Measurements from ENCODE around the gene CHST13. TPM values are rescaled to one million over a fixed set of nuclear protein-coding genes. Genes with fewer than 3 reads are reported as not detected.

Gene CHST13
- total and polyA plus RNA-seq, 2 donors (not counting 3 experiments of a cell fraction or from before 2014, with no cell fraction given) = 0.04 TPM; not detected in 1

DNA sequence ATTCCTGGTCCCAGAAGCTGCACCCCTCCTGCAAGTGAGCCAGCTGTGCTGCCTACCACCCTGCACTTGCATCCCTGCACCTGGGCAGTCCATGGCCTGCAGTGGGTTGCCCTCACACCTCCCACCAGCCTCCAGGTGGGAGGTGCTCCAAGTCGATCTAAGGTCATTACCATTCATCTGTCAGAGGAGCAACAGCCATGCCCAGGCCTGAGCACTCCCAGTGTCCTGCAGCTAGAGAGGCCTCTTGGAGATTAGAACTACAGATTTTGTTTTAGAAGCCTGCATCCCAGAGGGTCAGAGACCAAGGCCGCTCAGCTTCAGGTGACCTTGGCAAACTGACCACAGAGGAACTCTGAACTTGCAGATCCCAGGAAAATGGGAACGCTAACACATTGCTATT, 39.3 kb upstream of the CHST13 start:
- H3K79me2 ChIP-seq (ENCODE audit: control insufficient read depth, insufficient read depth, low read length) = no peaks in the 10 kb centered on the region
- H3K27me3 ChIP-seq (ENCODE audit: control insufficient read depth in 2 of 2, insufficient read depth in 2 of 2, low read length in 2 of 2) = no peaks in the 10 kb centered on the region
- H2AFZ ChIP-seq (ENCODE audit: low read depth, low read length) = no peak overlapping the region
- H3K4me3 ChIP-seq (replicated peaks in 1 of 3; ENCODE audit: insufficient read depth in 1 of 3, low read depth in 1 of 3, low read length in 3 of 3) = no peak overlapping the region
- FAIRE-seq = no peak
- H3K9ac ChIP-seq (replicated peaks; ENCODE audit: extremely low read depth, insufficient read depth, low read length) = no peak overlapping the region
- CTCF ChIA-PET = interaction anchor here (1.1 kb wide), 1 partner anchor 12 kb away, joined by 3 read pairs; no protein-coding TSS in a partner anchor
- H3K36me3 ChIP-seq (ENCODE audit: control insufficient read depth in 2 of 2, extremely low read depth in 1 of 2, insufficient read depth in 2 of 2, low read length in 2 of 2) = no peaks in the 10 kb centered on the region
- no peaks in the 10 kb centered on the region for H3K9me1 ChIP-seq (replicated peaks; ENCODE audit: control insufficient read depth, extremely low read depth, insufficient read depth, low read length)
- H3K9me3 ChIP-seq (replicated peaks; ENCODE audit: control insufficient read depth, insufficient read depth, low read length) = no peaks in the 10 kb centered on the region
- H3K4me2 ChIP-seq (ENCODE audit: insufficient read depth, low read length) = no peak overlapping the region
- H3K4me1 ChIP-seq (ENCODE audit: control insufficient read depth, extremely low read depth, insufficient read depth, low read length) = peaks cover 15% of the 10 kb centered on the region
- TF ChIP-seq POLR2AphosphoS5 (IDR thresholded peaks at IDR 0.05; ENCODE audit: insufficient read depth, low read depth, low read length) = no peak
- no peak for TF ChIP-seq GATA2 (IDR thresholded peaks at IDR 0.05; ENCODE audit: insufficient read depth, insufficient read length, low read depth, low read length)
- TF ChIP-seq FOS (IDR thresholded peaks at IDR 0.05; ENCODE audit: borderline replicate concordance, insufficient read depth, low read length) = no peak
- POLR2A ChIA-PET = no interaction called here
- intact Hi-C loops (cut with micrococcal nuclease) (no loop called here), dilution Hi-C loops (cut with MboI; ENCODE audit: extremely low pct_ligation_motif_present, low sequenced_read_pairs) (no loop called here)
- BruUV-seq (replicated peaks) = no TSS peak
- no peak for DNase-seq (ENCODE audit: low read depth, low spot score)
- H3K27ac ChIP-seq (ENCODE audit: insufficient read depth, low read depth, low read length) = no peak overlapping the region
- no peaks in the 10 kb centered on the region for H4K20me1 ChIP-seq (replicated peaks; ENCODE audit: control insufficient read depth, extremely low read depth, insufficient read depth, low read length)

DNA sequence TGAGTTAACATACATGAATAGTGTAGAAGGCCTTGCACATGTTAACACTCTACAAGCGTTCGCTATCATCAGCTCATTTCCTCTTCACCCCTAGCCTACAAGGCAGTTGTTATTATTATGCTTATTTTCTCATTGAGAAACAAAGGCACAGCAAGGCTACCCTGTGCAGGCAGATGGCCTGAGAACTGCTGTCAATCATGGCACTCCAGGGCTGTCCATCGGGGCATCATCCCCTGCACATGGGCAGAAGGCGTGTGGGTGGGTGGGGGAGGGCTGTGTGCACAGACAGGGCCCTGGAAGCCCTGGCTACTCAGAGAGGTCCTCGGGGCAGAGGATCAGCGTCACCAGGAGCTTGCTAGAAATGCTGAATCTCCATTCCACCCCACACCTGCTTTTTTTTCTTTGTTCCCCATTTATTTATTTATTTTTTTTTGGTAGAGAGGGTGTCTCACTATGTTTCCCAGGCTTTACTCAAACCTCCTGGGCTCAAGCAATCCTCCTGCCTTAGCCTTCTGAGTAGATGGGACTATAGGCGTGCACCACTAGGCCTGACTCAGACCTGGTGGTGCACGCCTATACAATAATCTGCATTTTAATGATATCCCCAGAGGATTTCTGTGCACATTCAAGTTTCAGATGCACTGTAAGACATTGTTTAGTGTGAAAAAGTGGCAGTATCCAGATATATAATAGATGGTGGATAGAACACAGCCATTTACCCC, 38.6 kb upstream of the CHST13 start:
- BruUV-seq (replicated peaks) = no TSS peak
- no peak for TF ChIP-seq POLR2A (IDR thresholded peaks at IDR 0.05; ENCODE audit: low read depth, low read length)
- TF ChIP-seq, protein P1, sequence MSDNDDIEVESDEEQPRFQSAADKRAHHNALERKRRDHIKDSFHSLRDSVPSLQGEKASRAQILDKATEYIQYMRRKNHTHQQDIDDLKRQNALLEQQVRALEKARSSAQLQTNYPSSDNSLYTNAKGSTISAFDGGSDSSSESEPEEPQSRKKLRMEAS (IDR thresholded peaks at IDR 0.05; ENCODE audit: insufficient read depth, insufficient read length) = no peak
- no peak for TF ChIP-seq MYC (IDR thresholded peaks at IDR 0.05; ENCODE audit: low read depth, low read length)
- TF ChIP-seq FOS (IDR thresholded peaks at IDR 0.05; ENCODE audit: borderline replicate concordance, insufficient read depth, low read length) = no peak
- TF ChIP-seq POLR2AphosphoS5 (IDR thresholded peaks at IDR 0.05; ENCODE audit: insufficient read depth, low read depth, low read length) = no peak
- TF ChIP-seq, protein P2, sequence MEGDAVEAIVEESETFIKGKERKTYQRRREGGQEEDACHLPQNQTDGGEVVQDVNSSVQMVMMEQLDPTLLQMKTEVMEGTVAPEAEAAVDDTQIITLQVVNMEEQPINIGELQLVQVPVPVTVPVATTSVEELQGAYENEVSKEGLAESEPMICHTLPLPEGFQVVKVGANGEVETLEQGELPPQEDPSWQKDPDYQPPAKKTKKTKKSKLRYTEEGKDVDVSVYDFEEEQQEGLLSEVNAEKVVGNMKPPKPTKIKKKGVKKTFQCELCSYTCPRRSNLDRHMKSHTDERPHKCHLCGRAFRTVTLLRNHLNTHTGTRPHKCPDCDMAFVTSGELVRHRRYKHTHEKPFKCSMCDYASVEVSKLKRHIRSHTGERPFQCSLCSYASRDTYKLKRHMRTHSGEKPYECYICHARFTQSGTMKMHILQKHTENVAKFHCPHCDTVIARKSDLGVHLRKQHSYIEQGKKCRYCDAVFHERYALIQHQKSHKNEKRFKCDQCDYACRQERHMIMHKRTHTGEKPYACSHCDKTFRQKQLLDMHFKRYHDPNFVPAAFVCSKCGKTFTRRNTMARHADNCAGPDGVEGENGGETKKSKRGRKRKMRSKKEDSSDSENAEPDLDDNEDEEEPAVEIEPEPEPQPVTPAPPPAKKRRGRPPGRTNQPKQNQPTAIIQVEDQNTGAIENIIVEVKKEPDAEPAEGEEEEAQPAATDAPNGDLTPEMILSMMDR (IDR thresholded peaks at IDR 0.05; ENCODE audit: extremely low read depth in 1 of 2, insufficient read depth in 1 of 2, low read depth in 1 of 2, low read length in 2 of 2) = no peak
- TF ChIP-seq EZH2 (IDR thresholded peaks at IDR 0.05; ENCODE audit: borderline replicate concordance, low read depth, low read length, severe bottlenecking) = no peak
- TF ChIP-seq GATA2 (IDR thresholded peaks at IDR 0.05; ENCODE audit: insufficient read depth, insufficient read length, low read depth, low read length) = no peak
- no peak for TF ChIP-seq JUN (IDR thresholded peaks at IDR 0.05; ENCODE audit: borderline replicate concordance, insufficient read depth, insufficient read length, low read depth)
- Histone ChIP-seq H3K9me3 (replicated peaks; ENCODE audit: control insufficient read depth, insufficient read depth, low read length) (no peaks in the 10 kb centered on the region), H3K9me1 (replicated peaks; ENCODE audit: control insufficient read depth, extremely low read depth, insufficient read depth, low read length) (no peaks in the 10 kb centered on the region), H3K4me2 (ENCODE audit: insufficient read depth, low read length) (no peak overlapping the region), H3K9ac (replicated peaks; ENCODE audit: extremely low read depth, insufficient read depth, low read length) (no peak overlapping the region), H3K4me3 (replicated peaks in 1 of 3; ENCODE audit: insufficient read depth in 1 of 3, low read depth in 1 of 3, low read length in 3 of 3) (no peak overlapping the region), H3K27me3 (ENCODE audit: control insufficient read depth in 2 of 2, insufficient read depth in 2 of 2, low read length in 2 of 2) (peaks cover 0 to 1% of the 10 kb centered on the region in 2 experiments), H3K4me1 (ENCODE audit: control insufficient read depth, extremely low read depth, insufficient read depth, low read length) (peaks cover 15% of the 10 kb centered on the region), H3K79me2 (ENCODE audit: control insufficient read depth, insufficient read depth, low read length) (no peaks in the 10 kb centered on the region), H4K20me1 (replicated peaks; ENCODE audit: control insufficient read depth, extremely low read depth, insufficient read depth, low read length) (no peaks in the 10 kb centered on the region), H2AFZ (ENCODE audit: low read depth, low read length) (no peak overlapping the region), H3K27ac (ENCODE audit: insufficient read depth, low read depth, low read length) (no peak overlapping the region), H3K36me3 (ENCODE audit: control insufficient read depth in 2 of 2, extremely low read depth in 1 of 2, insufficient read depth in 2 of 2, low read length in 2 of 2) (no peaks in the 10 kb centered on the region)
- no peak for FAIRE-seq
- intact Hi-C loops (cut with micrococcal nuclease) (no loop called here), dilution Hi-C loops (cut with MboI; ENCODE audit: extremely low pct_ligation_motif_present, low sequenced_read_pairs) (no loop called here)
- POLR2A ChIA-PET = no interaction called here
- CTCF ChIA-PET = interaction anchor here (1.1 kb wide), 1 partner anchor 11 kb away, joined by 3 read pairs; no protein-coding TSS in a partner anchor
- no peak for DNase-seq (ENCODE audit: low read depth, low spot score)

All from endothelial cell of umbilical vein (primary cell).